ENCODE measurements around the gene MSANTD1.

- TF ChIP-seq YY1 (IDR thresholded peaks at IDR 0.05; ENCODE audit: insufficient read depth, insufficient read length) (no peak), SUZ12 (IDR thresholded peaks at IDR 0.05; ENCODE audit: extremely low read depth, insufficient read depth, insufficient read length) (no peak)
These were observed 48.4 kb upstream of the MSANTD1 start for GRCh38 chr4:3200423-3201090.
